Measurements from ENCODE around the gene ASAP2. TPM values are rescaled to one million over a fixed set of nuclear protein-coding genes. Genes with fewer than 3 reads are reported as not detected.
A peak's percentile ranks its signal among the peaks of the same experiment; 100 is the strongest.

Gene ASAP2
- total RNA-seq, 1 donor from 2014 or later = 24.3 TPM

- H3K27me3 ChIP-seq (ENCODE audit: low read depth) = peaks cover 17% of the 10 kb centered on the region
- ATAC-seq (no peak), DNase-seq (no peak)
- TF ChIP-seq CTCF (IDR thresholded peaks at IDR 0.05) = no peak
- H3K4me3 ChIP-seq = no peak overlapping the region
- H3K4me1 ChIP-seq = peaks cover 26% of the 10 kb centered on the region
- no peak overlapping the region for H3K27ac ChIP-seq
- H3K36me3 ChIP-seq = no peaks in the 10 kb centered on the region
- intact Hi-C loops (cut with DNase I) = no loop called here
- H3K9me3 ChIP-seq = no peaks in the 10 kb centered on the region
These were observed 1.7 kb upstream of the ASAP2 start for GRCh38 chr2:9204939-9205338.

DNA sequence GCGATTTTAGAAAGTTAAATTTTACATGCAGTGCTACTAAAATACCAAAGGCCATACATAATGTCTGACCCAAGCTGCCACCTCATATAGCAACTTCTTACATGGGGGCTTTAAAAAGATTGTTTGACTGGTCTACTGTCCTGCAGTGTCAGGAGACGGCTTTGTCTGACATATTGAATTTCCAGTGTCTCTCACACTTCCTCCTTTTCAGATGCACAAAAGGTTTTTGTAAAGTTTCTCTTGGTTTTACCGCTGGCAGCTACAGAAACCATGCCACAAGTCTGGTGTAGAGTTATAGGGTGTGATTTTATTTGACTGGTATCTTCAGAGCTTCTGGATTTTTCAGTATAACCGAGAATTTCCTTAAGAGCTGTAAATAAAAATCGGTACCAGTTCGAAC is 1.1 kb upstream of the ASAP2 start:
- intact Hi-C loops (cut with DNase I) = no loop called here
- Histone ChIP-seq H3K27me3 (ENCODE audit: low read depth) (peaks cover 17% of the 10 kb centered on the region), H3K4me3 (peak overlapping the region; percentile 58), H3K4me1 (peaks cover 28% of the 10 kb centered on the region), H3K9me3 (no peaks in the 10 kb centered on the region), H3K27ac (peak overlapping the region; percentile 79), H3K36me3 (no peaks in the 10 kb centered on the region)
- no peak for TF ChIP-seq CTCF (IDR thresholded peaks at IDR 0.05)
- DNase-seq (no peak), ATAC-seq (no peak)

DNA sequence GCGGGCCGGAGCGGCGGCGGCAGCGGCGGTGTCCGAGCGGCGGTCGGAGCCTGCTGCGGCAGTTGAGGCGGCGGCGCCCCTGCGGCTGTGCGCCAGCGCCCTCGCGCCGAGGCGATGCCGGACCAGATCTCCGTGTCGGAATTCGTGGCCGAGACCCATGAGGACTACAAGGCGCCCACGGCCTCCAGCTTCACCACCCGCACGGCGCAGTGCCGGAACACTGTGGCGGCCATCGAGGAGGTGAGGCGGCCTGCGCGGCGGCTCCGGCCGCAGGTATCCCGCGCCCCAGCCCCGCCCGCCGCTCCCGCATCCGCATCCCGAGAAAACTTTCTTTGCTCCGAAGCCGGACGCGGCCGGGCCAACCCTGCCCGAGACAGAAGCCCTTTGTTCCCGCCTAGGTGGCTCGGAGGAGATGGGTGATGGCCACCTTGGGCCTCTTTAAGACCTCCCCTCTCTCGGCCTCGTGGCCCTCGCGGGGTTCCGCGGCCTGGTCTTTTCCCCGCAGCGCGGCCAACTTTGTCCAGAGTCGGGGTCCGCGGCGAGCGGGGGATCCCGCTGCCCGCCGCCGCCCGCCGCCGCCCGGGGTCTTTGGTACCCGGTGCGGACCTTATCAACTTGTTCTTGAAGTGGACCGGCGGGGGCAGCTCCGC is 504 bp downstream of the ASAP2 start:
- Histone ChIP-seq H3K4me3 (peak overlapping the region; percentile 78), H3K9me3 (no peaks in the 10 kb centered on the region), H3K4me1 (peaks cover 38% of the 10 kb centered on the region), H3K27me3 (ENCODE audit: low read depth) (peaks cover 17% of the 10 kb centered on the region), H3K27ac (peak overlapping the region; percentile 88), H3K36me3 (no peaks in the 10 kb centered on the region)
- intact Hi-C loops (cut with DNase I) = no loop called here
- ATAC-seq (peak; percentile 49 to 57), DNase-seq (peak; percentile 54)
- no peak for TF ChIP-seq CTCF (IDR thresholded peaks at IDR 0.05)

DNA sequence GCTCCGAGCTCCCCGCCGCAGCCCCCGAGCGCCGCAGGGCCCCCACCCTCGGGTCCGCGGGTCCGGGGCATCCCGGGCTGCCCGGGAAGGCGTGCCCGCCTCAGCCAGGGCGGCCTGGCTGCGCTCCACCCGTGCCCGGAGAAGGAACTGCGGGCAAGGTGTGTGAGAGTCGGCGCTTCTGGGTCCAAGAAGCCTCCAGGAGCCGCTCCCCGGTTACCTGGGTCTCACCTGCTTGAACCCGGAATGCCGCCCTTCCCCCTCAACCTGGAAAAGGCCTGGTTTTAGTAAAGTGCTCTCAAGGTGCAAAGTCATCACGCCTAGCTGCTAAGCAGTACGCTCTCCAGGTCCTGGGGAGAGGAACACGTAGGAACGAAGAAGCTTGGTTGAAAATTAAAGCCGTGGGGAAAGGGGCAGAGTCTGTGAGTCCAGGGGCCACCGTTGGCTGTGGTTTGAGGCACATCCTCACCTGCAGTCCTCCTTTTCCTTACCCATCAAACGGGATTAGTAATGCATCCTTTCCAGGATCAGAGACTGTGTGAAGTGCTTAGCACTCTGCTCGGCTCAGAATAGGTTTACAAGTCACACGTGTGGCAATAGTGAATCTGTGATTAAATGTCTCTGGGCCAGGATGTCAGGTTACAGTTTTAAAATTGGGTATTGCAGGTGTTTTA is 1.2 kb downstream of the ASAP2 start:
- H3K4me1 ChIP-seq = peaks cover 44% of the 10 kb centered on the region
- H3K9me3 ChIP-seq = no peaks in the 10 kb centered on the region
- DNase-seq = peak; percentile 68

DNA sequence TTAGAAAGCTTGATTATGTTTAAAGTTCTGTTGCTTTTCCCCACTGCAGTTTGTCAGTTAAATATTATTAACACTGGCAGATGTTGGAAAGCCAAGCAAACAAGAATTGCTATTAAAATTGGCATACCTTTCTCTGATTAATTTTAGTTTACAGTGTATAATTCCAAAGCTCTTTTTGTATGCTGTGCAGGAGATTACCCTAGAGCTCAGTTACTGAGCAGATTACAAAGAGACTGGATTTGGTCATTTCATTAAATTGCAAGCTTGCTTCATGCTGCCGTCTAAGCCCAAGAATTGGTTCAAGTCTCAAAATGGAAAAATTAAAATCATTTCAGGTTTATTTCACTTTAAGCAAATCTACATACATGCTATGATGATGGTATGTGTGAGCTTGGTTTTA is 2.3 kb downstream of the ASAP2 start:
- no peak for DNase-seq
- peak overlapping the region; percentile 78 for H3K4me3 ChIP-seq
- no peak for TF ChIP-seq CTCF (IDR thresholded peaks at IDR 0.05)
- no peaks in the 10 kb centered on the region for H3K36me3 ChIP-seq
- no peaks in the 10 kb centered on the region for H3K9me3 ChIP-seq
- H3K4me1 ChIP-seq = peaks cover 55% of the 10 kb centered on the region
- ATAC-seq = no peak
- H3K27ac ChIP-seq = no peak overlapping the region
- peaks cover 17% of the 10 kb centered on the region for H3K27me3 ChIP-seq (ENCODE audit: low read depth)
- intact Hi-C loops (cut with DNase I) = no loop called here

More for the DNA sequence above, 1.2 kb downstream of the ASAP2 start:
- no peaks in the 10 kb centered on the region for H3K36me3 ChIP-seq
- intact Hi-C loops (cut with DNase I) = no loop called here
- H3K27me3 ChIP-seq (ENCODE audit: low read depth) = peaks cover 17% of the 10 kb centered on the region
- peak overlapping the region; percentile 78 for H3K4me3 ChIP-seq
- peak overlapping the region; percentile 88 for H3K27ac ChIP-seq
- no peak for TF ChIP-seq CTCF (IDR thresholded peaks at IDR 0.05)
- ATAC-seq = peak; percentile 68 to 71
